ENCODE results near the gene IFT81.
"Not testable (repeated sequence)": the region's sequence is repeated elsewhere in the genome, so short reads cannot be mapped to it uniquely, and the experiment has no call there.

DNA sequence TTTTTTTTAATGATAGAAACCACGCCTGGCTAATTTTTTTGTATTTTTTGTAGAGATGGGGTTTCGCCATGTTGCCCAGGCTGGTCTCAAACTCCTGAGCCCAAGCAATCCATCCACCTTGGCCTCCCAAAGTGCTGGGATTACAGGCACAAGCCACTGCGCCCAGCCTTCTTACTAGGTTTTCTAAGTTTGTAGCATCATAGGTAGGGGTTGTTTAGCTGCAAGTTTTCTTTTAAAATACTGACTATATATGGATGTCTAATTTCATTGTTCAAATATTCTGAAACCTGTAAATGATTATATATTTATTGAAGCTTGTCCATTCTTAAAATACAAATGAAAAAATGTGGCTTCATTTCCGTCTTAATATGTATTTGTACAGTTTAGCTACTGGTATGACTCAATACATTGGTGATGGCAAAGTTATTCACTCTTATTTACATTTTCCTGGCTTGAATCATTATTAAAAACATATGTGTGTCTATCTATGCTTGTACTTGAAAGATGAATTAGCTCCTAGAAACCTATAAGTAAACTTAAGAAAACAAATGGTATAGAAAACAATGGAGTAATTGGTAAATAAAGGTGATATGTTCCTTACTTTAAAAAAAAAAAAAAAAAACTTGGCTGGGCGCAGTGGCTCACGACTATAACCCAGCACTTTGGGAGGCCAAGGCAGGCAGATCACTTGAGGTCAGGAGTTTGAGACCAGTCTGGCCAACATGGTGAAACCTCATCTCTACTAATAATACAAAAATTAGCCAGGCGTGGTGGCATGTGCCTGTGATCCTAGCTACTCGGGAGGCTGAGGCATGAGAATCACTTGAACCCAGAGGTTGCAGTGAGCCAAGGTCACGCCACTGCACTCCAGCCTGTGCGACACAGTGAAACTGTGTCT, 87.7 kb downstream of the IFT81 start:
- TF ChIP-seq, protein P1, sequence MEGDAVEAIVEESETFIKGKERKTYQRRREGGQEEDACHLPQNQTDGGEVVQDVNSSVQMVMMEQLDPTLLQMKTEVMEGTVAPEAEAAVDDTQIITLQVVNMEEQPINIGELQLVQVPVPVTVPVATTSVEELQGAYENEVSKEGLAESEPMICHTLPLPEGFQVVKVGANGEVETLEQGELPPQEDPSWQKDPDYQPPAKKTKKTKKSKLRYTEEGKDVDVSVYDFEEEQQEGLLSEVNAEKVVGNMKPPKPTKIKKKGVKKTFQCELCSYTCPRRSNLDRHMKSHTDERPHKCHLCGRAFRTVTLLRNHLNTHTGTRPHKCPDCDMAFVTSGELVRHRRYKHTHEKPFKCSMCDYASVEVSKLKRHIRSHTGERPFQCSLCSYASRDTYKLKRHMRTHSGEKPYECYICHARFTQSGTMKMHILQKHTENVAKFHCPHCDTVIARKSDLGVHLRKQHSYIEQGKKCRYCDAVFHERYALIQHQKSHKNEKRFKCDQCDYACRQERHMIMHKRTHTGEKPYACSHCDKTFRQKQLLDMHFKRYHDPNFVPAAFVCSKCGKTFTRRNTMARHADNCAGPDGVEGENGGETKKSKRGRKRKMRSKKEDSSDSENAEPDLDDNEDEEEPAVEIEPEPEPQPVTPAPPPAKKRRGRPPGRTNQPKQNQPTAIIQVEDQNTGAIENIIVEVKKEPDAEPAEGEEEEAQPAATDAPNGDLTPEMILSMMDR (IDR thresholded peaks at IDR 0.05) = not testable (repeated sequence)
- TF ChIP-seq POLR2A (IDR thresholded peaks at IDR 0.05) = not testable (repeated sequence)
